GM20431 (cell line): ENCODE results near the gene TAF11L13.

Source experiments
- in situ Hi-C: fragments of 300-500 bp; cut with MseI, MboI; formaldehyde crosslinking; loops from one replicate; pipeline ENCODE4 v1.15.0; 2020; ENCODE audit warnings: low sequenced_read_pairs; ENCODE audit not compliant: unreplicated experiment

The TAF11L13 gene

DNA sequence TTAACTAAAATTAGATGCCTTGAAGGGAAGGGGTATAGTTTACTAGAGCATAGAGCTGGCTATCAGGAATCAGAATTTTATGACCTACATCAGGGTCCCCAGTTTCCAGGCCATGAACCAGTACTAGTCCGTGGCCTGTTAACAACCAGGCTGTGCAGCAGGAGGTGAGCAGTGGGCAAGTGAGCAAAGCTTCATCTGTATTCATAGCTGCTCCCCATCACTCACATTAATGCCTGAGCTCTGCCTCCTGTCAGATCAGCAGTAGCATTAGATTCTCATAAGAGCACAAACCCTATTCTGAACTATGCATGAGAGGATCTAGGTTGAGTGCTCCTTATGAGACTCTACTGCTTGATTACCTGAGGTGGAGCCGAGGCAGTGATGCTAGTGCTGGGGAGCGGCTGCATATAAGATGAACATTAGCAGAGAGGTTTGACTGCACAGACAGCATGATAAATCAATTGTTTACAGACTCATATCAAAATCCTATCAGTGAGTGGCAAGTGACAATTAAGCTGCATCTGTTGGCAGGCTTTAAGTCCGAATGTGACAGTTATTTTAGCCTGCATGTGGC lies 47.0 kb downstream of the TAF11L13 start:
- in situ Hi-C loops = no loop called here

DNA sequence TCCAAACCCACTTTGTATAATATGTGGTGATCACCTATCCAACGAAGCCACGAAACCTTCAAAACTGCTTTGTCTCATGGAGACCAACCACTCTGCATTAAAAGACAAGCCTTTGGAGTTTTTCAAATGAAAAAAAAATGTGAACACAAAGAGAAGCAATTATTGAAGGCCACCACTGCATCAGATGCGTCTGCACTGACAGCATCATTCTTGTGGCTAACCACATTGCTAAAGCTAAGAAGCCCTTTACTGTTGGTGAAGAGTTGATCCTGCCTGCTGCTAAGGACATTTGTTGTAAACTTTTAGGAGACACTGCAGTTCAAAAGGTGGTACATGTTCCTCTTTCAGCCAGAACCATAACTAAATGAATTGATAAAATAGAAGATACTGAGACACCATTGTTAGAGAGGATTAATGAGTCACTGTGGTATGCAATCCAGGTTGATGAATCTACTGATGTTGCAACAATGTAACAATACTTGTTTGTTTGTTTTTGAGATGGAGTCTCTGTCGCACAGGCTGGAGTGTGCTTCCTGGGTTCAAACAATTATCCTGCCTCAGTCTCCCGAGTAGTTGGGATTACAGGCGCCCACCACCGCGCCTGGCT lies 47.8 kb downstream of the TAF11L13 start:
- in situ Hi-C loops = no loop called here

DNA sequence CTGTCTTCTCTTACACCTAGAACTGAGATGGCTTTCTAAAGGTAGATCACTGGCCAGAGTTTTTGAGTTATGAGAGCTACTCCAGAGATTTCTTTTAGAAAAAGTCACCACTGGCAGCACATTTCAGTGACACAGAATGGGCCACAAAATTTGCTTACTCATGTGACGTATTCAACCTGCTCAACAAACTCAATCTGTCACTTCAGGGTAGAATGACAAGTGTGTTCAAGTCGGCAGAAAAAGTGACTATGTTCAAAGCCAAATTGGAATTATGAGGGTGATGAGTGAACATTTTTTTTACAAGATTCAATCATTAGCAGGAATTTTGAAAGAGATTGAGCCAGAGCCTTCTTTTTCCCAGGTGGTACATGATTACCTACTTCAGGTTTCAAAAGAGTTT lies 48.8 kb downstream of the TAF11L13 start:
- in situ Hi-C loops = no loop called here
